BE2C (cell line): ENCODE results near the gene ACIN1.

Experiments used
- DNase-seq: peaks from one replicate; pipeline ENCODE4 v3.0.0-alpha.2; 2020
- H3K27me3 ChIP-seq: fragments of 250-450 bp; sonication (Bioruptor Pico); 2 replicates; pipeline ENCODE4 v1.5.1; 2020; ENCODE audit warnings: mild to moderate bottlenecking
- H3K36me3 ChIP-seq: fragments of 250-450 bp; sonication (Bioruptor Pico); 2 replicates; pipeline ENCODE4 v1.5.1; 2020; ENCODE audit warnings: mild to moderate bottlenecking
- H3K4me1 ChIP-seq: fragments of 250-450 bp; sonication (Bioruptor Pico); 2 replicates; pipeline ENCODE4 v1.5.1; 2020
- H3K4me3 ChIP-seq: 2 replicates; pipeline ENCODE4 v1.5.1; 2011; ENCODE audit warnings: low read depth, low read length
- H3K9me3 ChIP-seq: fragments of 250-450 bp; sonication (Bioruptor Pico); 2 replicates; pipeline ENCODE4 v1.5.1; 2020
- CTCF ChIP-seq: IDR thresholded peaks from 2 replicates; pipeline ENCODE4 v1.5.1; 2012; ENCODE audit warnings: mild to moderate bottlenecking, low read depth, low read length

ACIN1 gene

GRCh38 chr14:23103581-23103980 is 8.6 kb upstream of the ACIN1 start:
- DNase-seq = no peak
- no peak for TF ChIP-seq CTCF
- no peaks in the 10 kb centered on the region for H3K4me1 ChIP-seq
- H3K4me3 ChIP-seq = no peak overlapping the region
- H3K36me3 ChIP-seq = no peaks in the 10 kb centered on the region
- H3K9me3 ChIP-seq = no peaks in the 10 kb centered on the region
- H3K27me3 ChIP-seq = peaks cover 18% of the 10 kb centered on the region

- Histone ChIP-seq H3K4me1 (no peaks in the 10 kb centered on the region), H3K9me3 (no peaks in the 10 kb centered on the region), H3K36me3 (0 out of 2 replicates have a peak, but pooled peaks cover 5% of the 10 kb centered on the region), H3K4me3 (no peak overlapping the region), H3K27me3 (peaks cover 18% of the 10 kb centered on the region)
- no peak for TF ChIP-seq CTCF
- DNase-seq = no peak
Observed at GRCh38 chr14:23102801-23103200, 7.9 kb upstream of the ACIN1 start.

GRCh38 chr14:23101986-23102625 is 7.2 kb upstream of the ACIN1 start:
- Histone ChIP-seq H3K4me1 (no peaks in the 10 kb centered on the region), H3K36me3 (0 out of 2 replicates have a peak, but pooled peaks cover 5% of the 10 kb centered on the region), H3K4me3 (no peak overlapping the region), H3K9me3 (no peaks in the 10 kb centered on the region), H3K27me3 (peaks cover 18% of the 10 kb centered on the region)
- no peak for DNase-seq
- TF ChIP-seq CTCF = no peak

GRCh38 chr14:23101213-23101970 is 6.5 kb upstream of the ACIN1 start:
- DNase-seq = no peak
- no peaks in the 10 kb centered on the region for H3K4me1 ChIP-seq
- no peak overlapping the region for H3K4me3 ChIP-seq
- no peaks in the 10 kb centered on the region for H3K9me3 ChIP-seq
- 0 out of 2 replicates have a peak, but pooled peaks cover 5% of the 10 kb centered on the region for H3K36me3 ChIP-seq
- TF ChIP-seq CTCF = no peak
- peaks cover 18% of the 10 kb centered on the region for H3K27me3 ChIP-seq

- no peaks in the 10 kb centered on the region for H3K4me1 ChIP-seq
- peak; percentile 5; the same call in 1 of the 2 replicates for TF ChIP-seq CTCF
- no peaks in the 10 kb centered on the region for H3K9me3 ChIP-seq
- DNase-seq = no peak
- 0 out of 2 replicates have a peak, but pooled peaks cover 5% of the 10 kb centered on the region for H3K36me3 ChIP-seq
- H3K4me3 ChIP-seq = no peak overlapping the region
- peaks cover 9% of the 10 kb centered on the region for H3K27me3 ChIP-seq
Observed at GRCh38 chr14:23099212-23099861, 4.4 kb upstream of the ACIN1 start.

- H3K27me3 ChIP-seq = peaks cover 2% of the 10 kb centered on the region; the same call in 1 of the 2 replicates
- no peak for DNase-seq
- no peak for TF ChIP-seq CTCF
- H3K4me1 ChIP-seq = no peaks in the 10 kb centered on the region
- H3K36me3 ChIP-seq = peaks cover 12% of the 10 kb centered on the region
- no peaks in the 10 kb centered on the region for H3K9me3 ChIP-seq
- no peak overlapping the region for H3K4me3 ChIP-seq
Observed at GRCh38 chr14:23097786-23098185, 2.9 kb upstream of the ACIN1 start.
